A549 (cell line): ENCODE measurements around the gene H6PD. TPM values are rescaled to one million over a fixed set of nuclear protein-coding genes. Genes with fewer than 3 reads are reported as not detected.

Experiments used
- ATAC-seq, 2 experiments: fragments of 200-7000 bp in 1 of 2; fragments of >200 bp in 1 of 2; cut with Nextera tagmentation in 1 of 2; cut with Tn5 transposase in 1 of 2; 3 replicates each; pipeline versions ENCODE4 v1.8.0 to v1.9.1; 2018 to 2020; ENCODE audit warnings: mild to moderate bottlenecking in 1 of 2, moderate library complexity in 1 of 2
- CTCF ChIA-PET: fragments of 300-600 bp; sonication (Branson Sonifier 250); formaldehyde crosslinking; extraction: SDS; loops from one replicate; lab custom pipeline; 2021; ENCODE audit warnings: antibody characterized with exemption, inconsistent platforms; lab: Yijun Ruan, JAX
- POLR2A ChIA-PET: fragments of 350-600 bp; formaldehyde crosslinking; extraction: SDS; loops from one replicate; lab custom pipeline; 2021; ENCODE audit warnings: antibody characterized with exemption, inconsistent platforms; lab: Yijun Ruan, JAX
- DNase-seq, 2 experiments: peaks; one replicate each; pipeline versions ENCODE4 v3.0.0 to v3.0.0-alpha.2; 2011 to 2016; ENCODE audit warnings: low read depth in 1 of 2, low spot score in 1 of 2
- FAIRE-seq: peaks from 2 replicates; lab custom pipeline; 2011; peaks lifted over from hg19 to GRCh38; lab: Jason Lieb, UNC
- H3K27ac ChIP-seq, 2 experiments: fragments of >200 bp; sonication (Bioruptor Twin); formaldehyde crosslinking; 3 replicates each; pipeline ENCODE4 v1.5.1; 2016 to 2017
- H3K4me1 ChIP-seq: fragments of >200 bp; sonication (Bioruptor Twin); formaldehyde crosslinking; 3 replicates; pipeline ENCODE4 v1.6.1; 2016
- H3K4me2 ChIP-seq: fragments of >200 bp; sonication (Bioruptor Twin); formaldehyde crosslinking; 3 replicates; pipeline ENCODE4 v1.6.1; 2016
- H3K4me3 ChIP-seq: fragments of >200 bp; sonication (Bioruptor Twin); formaldehyde crosslinking; 3 replicates; pipeline ENCODE4 v1.5.1; 2016
- H3K9me3 ChIP-seq: fragments of >200 bp; sonication (Bioruptor Twin); formaldehyde crosslinking; 3 replicates; pipeline ENCODE4 v1.6.1; 2016
- ATOH8 ChIP-seq: fragments of 250-450 bp; sonication (Bioruptor Pico); IDR thresholded peaks from 2 replicates; pipeline ENCODE4 v1.5.0; 2020; ENCODE audit warnings: low read depth, mild to moderate bottlenecking, moderate library complexity
- CEBPB ChIP-seq, 2 experiments: fragments of >200 bp in 1 of 2; sonication (Bioruptor Twin) in 1 of 2; formaldehyde crosslinking in 1 of 2; IDR thresholded peaks; 2 replicates each; pipeline ENCODE4 v1.6.1; 2012 to 2016
- CHD2 ChIP-seq: fragments of 150-350 bp; IDR thresholded peaks from 2 replicates; pipeline ENCODE4 v1.6.1; 2014; ENCODE audit warnings: low read length; ENCODE audit not compliant: partially characterized antibody
- FOSL2 ChIP-seq, 2 experiments: fragments of 450-650 bp in 1 of 2; fragments of >200 bp in 1 of 2; sonication (Bioruptor Twin) in 1 of 2; formaldehyde crosslinking; IDR thresholded peaks; 2 replicates each; pipeline versions ENCODE4 v1.5.0 to v1.6.1; 2016 to 2020; ENCODE audit warnings: mild to moderate bottlenecking in 1 of 2, moderate library complexity in 1 of 2
- GATA3 ChIP-seq: IDR thresholded peaks from 2 replicates; pipeline ENCODE4 v1.6.1; 2012; ENCODE audit warnings: borderline replicate concordance
- HEYL ChIP-seq: fragments of 250-450 bp; sonication (Bioruptor Pico); IDR thresholded peaks from 2 replicates; pipeline ENCODE4 v1.8.0; 2021; ENCODE audit warnings: mild to moderate bottlenecking, moderate library complexity
- HOXB13 ChIP-seq: fragments of 250-450 bp; sonication (Bioruptor Pico); IDR thresholded peaks from 2 replicates; pipeline ENCODE4 v1.5.0; 2020; ENCODE audit warnings: low read depth, mild to moderate bottlenecking, moderate library complexity
- JUNB ChIP-seq: fragments of >200 bp; sonication (Bioruptor Twin); formaldehyde crosslinking; IDR thresholded peaks from 2 replicates; pipeline ENCODE4 v1.6.1; 2016
- MAZ ChIP-seq: fragments of 150-350 bp; IDR thresholded peaks from 2 replicates; pipeline ENCODE4 v1.6.1; 2014; ENCODE audit warnings: antibody characterized with exemption, low read depth, low read length, borderline replicate concordance
- PHF8 ChIP-seq: fragments of 200-600 bp; sonication (generic); IDR thresholded peaks from 2 replicates; pipeline ENCODE4 v1.6.1; 2016; ENCODE audit warnings: low read depth, mild to moderate bottlenecking, antibody characterized with exemption, moderate library complexity, borderline replicate concordance
- POLR2AphosphoS2 ChIP-seq: conservative IDR thresholded peaks from 2 replicates; pipeline ENCODE4 v1.6.1; 2012; ENCODE audit warnings: low read length, improper control_type of control experiment, inconsistent platforms
- RCOR1 ChIP-seq: fragments of 150-350 bp; IDR thresholded peaks from 2 replicates; pipeline ENCODE4 v1.6.1; 2014; ENCODE audit warnings: antibody characterized with exemption, low read length, low read depth
- TFCP2L1 ChIP-seq: fragments of 250-450 bp; sonication (Bioruptor Pico); IDR thresholded peaks from 2 replicates; pipeline ENCODE4 v1.5.0; 2021; ENCODE audit warnings: mild to moderate bottlenecking
- TP53 ChIP-seq: fragments of 250-450 bp; sonication (Bioruptor Pico); IDR thresholded peaks from 2 replicates; pipeline ENCODE4 v1.5.0; 2021; ENCODE audit warnings: mild to moderate bottlenecking, moderate library complexity
- ZSCAN20 ChIP-seq: fragments of 250-450 bp; sonication (Bioruptor Pico); IDR thresholded peaks from 2 replicates; pipeline ENCODE4 v1.8.0; 2022; ENCODE audit warnings: mild to moderate bottlenecking, moderate library complexity
- WGBS: methylation state at CpG from one replicate; pipeline ENCODE4 v1.1.6; 2017; ENCODE audit errors: missing lambda C conversion rate; 5-methylcytosine and 5-hydroxymethylcytosine counted together
- polyA plus RNA-seq, 4 experiments: library from polyadenylated mRNA; depleted of rRNA in 3 of 4; stranded (reverse); fragments of >200 nt; fragmentation: RNase III in 1 of 4; extraction: RNeasy Plus Mini Kit Qiagen cat#74134 plus additional on column Dnase treatment in 1 of 4; gene quantifications; 2 replicates in 3 of 4; 3 replicates in 1 of 4; pipeline ENCODE4 v1.2.3, GENCODE V29; 2011 to 2017
- TF ChIP-seq, protein P1 (sequence below): fragments of 250-450 bp; sonication (Bioruptor Pico); IDR thresholded peaks from 2 replicates; pipeline ENCODE4 v1.5.0; 2021; ENCODE audit warnings: mild to moderate bottlenecking, moderate library complexity, borderline replicate concordance
- TF ChIP-seq, protein P2 (sequence below): fragments of 450-650 bp; IDR thresholded peaks from 2 replicates; pipeline ENCODE4 v1.6.1; 2014; ENCODE audit warnings: antibody characterized with exemption

H6PD gene
- polyA plus RNA-seq, 2 of the 4 experiments (the other 2 are of a cell fraction), result 6.0 to 7.9 TPM

- TF ChIP-seq PHF8 (no peak), ZSCAN20 (CRISPR knock-in tag) (no peak), JUNB (no peak), TFCP2L1 (no peak), ATOH8 (CRISPR knock-in tag) (no peak), TP53 (CRISPR knock-in tag) (no peak), RCOR1 (no peak), CHD2 (no peak), HEYL (CRISPR knock-in tag) (no peak), HOXB13 (CRISPR knock-in tag) (no peak)
- TF ChIP-seq, protein P1, sequence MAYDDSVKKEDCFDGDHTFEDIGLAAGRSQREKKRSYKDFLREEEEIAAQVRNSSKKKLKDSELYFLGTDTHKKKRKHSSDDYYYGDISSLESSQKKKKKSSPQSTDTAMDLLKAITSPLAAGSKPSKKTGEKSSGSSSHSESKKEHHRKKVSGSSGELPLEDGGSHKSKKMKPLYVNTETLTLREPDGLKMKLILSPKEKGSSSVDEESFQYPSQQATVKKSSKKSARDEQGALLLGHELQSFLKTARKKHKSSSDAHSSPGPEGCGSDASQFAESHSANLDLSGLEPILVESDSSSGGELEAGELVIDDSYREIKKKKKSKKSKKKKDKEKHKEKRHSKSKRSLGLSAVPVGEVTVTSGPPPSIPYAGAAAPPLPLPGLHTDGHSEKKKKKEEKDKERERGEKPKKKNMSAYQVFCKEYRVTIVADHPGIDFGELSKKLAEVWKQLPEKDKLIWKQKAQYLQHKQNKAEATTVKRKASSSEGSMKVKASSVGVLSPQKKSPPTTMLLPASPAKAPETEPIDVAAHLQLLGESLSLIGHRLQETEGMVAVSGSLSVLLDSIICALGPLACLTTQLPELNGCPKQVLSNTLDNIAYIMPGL (CRISPR knock-in tag), result no peak
These were observed 66.0 kb downstream of the H6PD start (continued) for GRCh38 chr1:9300573-9300972.

GRCh38 chr1:9302745-9303524 is 68.4 kb downstream of the H6PD start:
- FAIRE-seq (no peak), DNase-seq (peak in 1 of 2 experiments; percentile 79), ATAC-seq (peak; percentile 80 to 82)
- Histone ChIP-seq H3K4me2 (peak overlapping the region; percentile 83), H3K4me3 (peak overlapping the region; percentile 23), H3K27ac (peak overlapping the region; percentile 94 to 98), H3K4me1 (peaks cover 78% of the 10 kb centered on the region), H3K9me3 (no peaks in the 10 kb centered on the region)
- TF ChIP-seq POLR2AphosphoS2 (no peak; the same call in 1 of the 2 replicates), FOSL2 (IDR thresholded peaks at IDR 0.05) (no peak; the same call in 1 of the 2 replicates), FOSL2 (CRISPR knock-in tag; IDR thresholded peaks at IDR 0.05) (peak; percentile 78), MAZ (no peak), JUNB (0 out of 2 replicates have a peak, but pooled peaks have one; percentile 24), GATA3 (peak; percentile 37; the same call in 1 of the 2 replicates)
- TF ChIP-seq, protein P2, sequence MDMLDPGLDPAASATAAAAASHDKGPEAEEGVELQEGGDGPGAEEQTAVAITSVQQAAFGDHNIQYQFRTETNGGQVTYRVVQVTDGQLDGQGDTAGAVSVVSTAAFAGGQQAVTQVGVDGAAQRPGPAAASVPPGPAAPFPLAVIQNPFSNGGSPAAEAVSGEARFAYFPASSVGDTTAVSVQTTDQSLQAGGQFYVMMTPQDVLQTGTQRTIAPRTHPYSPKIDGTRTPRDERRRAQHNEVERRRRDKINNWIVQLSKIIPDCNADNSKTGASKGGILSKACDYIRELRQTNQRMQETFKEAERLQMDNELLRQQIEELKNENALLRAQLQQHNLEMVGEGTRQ, result peak; percentile 83
- CTCF ChIA-PET, result interaction anchor here (2.2 kb wide), 1 partner anchor 22 kb away, joined by 5 read pairs; no protein-coding TSS in a partner anchor
- POLR2A ChIA-PET, result no interaction called here
- 7% methylated on average over 7 of the region's 9 CpGs for WGBS

DNA sequence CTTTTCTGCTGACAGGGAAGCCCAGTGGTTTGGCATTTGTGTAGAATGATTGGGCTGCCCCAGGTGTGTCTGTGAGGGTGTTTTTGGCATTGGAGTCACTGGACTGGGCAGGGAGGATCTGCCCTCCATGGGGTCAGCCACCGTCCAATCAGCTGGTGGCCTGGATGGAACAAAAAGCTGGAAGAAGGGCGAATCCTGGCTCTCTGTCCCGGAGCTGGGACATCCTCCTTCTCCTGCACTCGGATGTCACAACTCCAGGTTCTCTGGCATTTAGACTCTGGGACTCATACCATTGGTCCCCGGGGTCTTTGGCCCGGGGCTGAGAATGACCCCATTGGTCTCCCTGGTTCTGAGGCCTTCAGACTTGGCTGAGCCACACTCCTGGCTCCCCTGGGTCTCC is 69.3 kb downstream of the H6PD start:
- 97% methylated on average over 5 of the region's 6 CpGs for WGBS
- peak overlapping the region; percentile 94 to 98 for H3K27ac ChIP-seq
- POLR2A ChIA-PET, result no interaction called here
- CTCF ChIA-PET, result interaction anchor here (0.8 to 2.2 kb wide), 2 partner anchors 10 to 23 kb away, joined by 3 to 5 read pairs; no protein-coding TSS in a partner anchor
- no peak for ATAC-seq
- H3K4me1 ChIP-seq, result peaks cover 69% of the 10 kb centered on the region
- no peak for TF ChIP-seq CEBPB (IDR thresholded peaks at IDR 0.05)
- no peak for FAIRE-seq
- no peaks in the 10 kb centered on the region for H3K9me3 ChIP-seq
- peak overlapping the region; percentile 83 for H3K4me2 ChIP-seq
- no peak for DNase-seq
- no peak overlapping the region for H3K4me3 ChIP-seq
